ENCODE results near the gene MICU1. TPM values are rescaled to one million over a fixed set of nuclear protein-coding genes. Genes with fewer than 3 reads are reported as not detected.

MICU1 gene
- total and polyA plus RNA-seq, 2 of the 13 experiments (the other 11 are each of a cell fraction or from before 2014, with no cell fraction given): 32.5 to 56.1 TPM

- TF ChIP-seq ZNF407 (CRISPR knock-in tag; IDR thresholded peaks at IDR 0.05; ENCODE audit: not compliant biosample characterization): no peak
- no peak for TF ChIP-seq NR2F6 (IDR thresholded peaks at IDR 0.05)
- TF ChIP-seq NR2F6 (CRISPR knock-in tag; IDR thresholded peaks at IDR 0.05): no peak
- TF ChIP-seq ZNF20 (CRISPR knock-in tag; IDR thresholded peaks at IDR 0.05): no peak
- TF ChIP-seq, protein P1, sequence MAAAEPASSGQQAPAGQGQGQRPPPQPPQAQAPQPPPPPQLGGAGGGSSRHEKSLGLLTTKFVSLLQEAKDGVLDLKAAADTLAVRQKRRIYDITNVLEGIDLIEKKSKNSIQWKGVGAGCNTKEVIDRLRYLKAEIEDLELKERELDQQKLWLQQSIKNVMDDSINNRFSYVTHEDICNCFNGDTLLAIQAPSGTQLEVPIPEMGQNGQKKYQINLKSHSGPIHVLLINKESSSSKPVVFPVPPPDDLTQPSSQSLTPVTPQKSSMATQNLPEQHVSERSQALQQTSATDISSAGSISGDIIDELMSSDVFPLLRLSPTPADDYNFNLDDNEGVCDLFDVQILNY (CRISPR knock-in tag; conservative IDR thresholded peaks at IDR 0.05): no peak
- no peak for TF ChIP-seq REL (CRISPR knock-in tag; conservative IDR thresholded peaks at IDR 0.05)
- no peak for TF ChIP-seq FLYWCH1 (CRISPR knock-in tag; IDR thresholded peaks at IDR 0.05)
- no peak for TF ChIP-seq ARHGAP35 (CRISPR knock-in tag; IDR thresholded peaks at IDR 0.05; ENCODE audit: borderline replicate concordance)
- TF ChIP-seq, protein P2, sequence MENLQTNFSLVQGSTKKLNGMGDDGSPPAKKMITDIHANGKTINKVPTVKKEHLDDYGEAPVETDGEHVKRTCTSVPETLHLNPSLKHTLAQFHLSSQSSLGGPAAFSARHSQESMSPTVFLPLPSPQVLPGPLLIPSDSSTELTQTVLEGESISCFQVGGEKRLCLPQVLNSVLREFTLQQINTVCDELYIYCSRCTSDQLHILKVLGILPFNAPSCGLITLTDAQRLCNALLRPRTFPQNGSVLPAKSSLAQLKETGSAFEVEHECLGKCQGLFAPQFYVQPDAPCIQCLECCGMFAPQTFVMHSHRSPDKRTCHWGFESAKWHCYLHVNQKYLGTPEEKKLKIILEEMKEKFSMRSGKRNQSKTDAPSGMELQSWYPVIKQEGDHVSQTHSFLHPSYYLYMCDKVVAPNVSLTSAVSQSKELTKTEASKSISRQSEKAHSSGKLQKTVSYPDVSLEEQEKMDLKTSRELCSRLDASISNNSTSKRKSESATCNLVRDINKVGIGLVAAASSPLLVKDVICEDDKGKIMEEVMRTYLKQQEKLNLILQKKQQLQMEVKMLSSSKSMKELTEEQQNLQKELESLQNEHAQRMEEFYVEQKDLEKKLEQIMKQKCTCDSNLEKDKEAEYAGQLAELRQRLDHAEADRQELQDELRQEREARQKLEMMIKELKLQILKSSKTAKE (CRISPR knock-in tag; IDR thresholded peaks at IDR 0.05; ENCODE audit: borderline replicate concordance): no peak
- TF ChIP-seq KLF13 (CRISPR knock-in tag; IDR thresholded peaks at IDR 0.05): no peak
- TF ChIP-seq CC2D1A (CRISPR knock-in tag; IDR thresholded peaks at IDR 0.05): no peak
- TF ChIP-seq NAIF1 (CRISPR knock-in tag; IDR thresholded peaks at IDR 0.05; ENCODE audit: borderline replicate concordance): no peak
- no peak for TF ChIP-seq RBAK (CRISPR knock-in tag; IDR thresholded peaks at IDR 0.05)
- no peak for TF ChIP-seq FIP1L1 (IDR thresholded peaks at IDR 0.05; ENCODE audit: borderline replicate concordance, insufficient read depth, low read depth, low read length)
- TF ChIP-seq PHF8 (CRISPR knock-in tag; IDR thresholded peaks at IDR 0.05): no peak
- no peak for TF ChIP-seq ZNF382 (CRISPR knock-in tag; IDR thresholded peaks at IDR 0.05; ENCODE audit: borderline replicate concordance)
- TF ChIP-seq HOXA3 (CRISPR knock-in tag; IDR thresholded peaks at IDR 0.05): no peak
- TF ChIP-seq ZNF782 (CRISPR knock-in tag; IDR thresholded peaks at IDR 0.05; ENCODE audit: borderline replicate concordance): no peak
- no peak for TF ChIP-seq ZNF124 (CRISPR knock-in tag; IDR thresholded peaks at IDR 0.05)
Measured at GRCh38 chr10:72638586-72639440, 12.9 kb upstream of the MICU1 start (continued).

Data from HepG2 (cell line).